NCI-H1105 (cell line): ENCODE measurements around the gene EMC8.
"Not testable (repeated sequence)": the region's sequence is repeated elsewhere in the genome, so short reads cannot be mapped to it uniquely, and the experiment has no call there.

Source experiments
- DNase-seq: peaks from one replicate; lab custom pipeline; 2025; lab: John Stamatoyannopoulos, UW

The EMC8 gene

DNA sequence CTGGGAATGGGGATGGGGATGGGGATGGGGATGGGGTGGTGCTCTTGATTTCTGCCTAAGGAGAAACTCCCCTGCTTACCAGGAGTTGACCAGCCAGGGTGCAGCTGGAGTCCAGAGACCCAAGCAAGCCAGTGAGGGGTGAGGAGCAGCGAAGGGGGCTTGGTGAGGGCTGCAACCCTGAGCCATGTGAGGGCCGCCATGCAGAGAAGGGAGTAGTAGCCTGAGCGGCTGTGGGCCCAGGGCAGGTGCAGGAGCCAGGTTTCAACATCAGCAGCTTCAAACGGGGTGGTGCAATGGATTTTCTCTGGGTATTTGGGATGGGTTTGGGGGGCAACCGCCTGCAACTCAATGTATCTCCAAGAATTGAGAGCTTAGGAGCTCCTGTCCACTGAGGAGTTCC lies 35.4 kb upstream of the EMC8 start:
- DNase-seq = no peak

DNA sequence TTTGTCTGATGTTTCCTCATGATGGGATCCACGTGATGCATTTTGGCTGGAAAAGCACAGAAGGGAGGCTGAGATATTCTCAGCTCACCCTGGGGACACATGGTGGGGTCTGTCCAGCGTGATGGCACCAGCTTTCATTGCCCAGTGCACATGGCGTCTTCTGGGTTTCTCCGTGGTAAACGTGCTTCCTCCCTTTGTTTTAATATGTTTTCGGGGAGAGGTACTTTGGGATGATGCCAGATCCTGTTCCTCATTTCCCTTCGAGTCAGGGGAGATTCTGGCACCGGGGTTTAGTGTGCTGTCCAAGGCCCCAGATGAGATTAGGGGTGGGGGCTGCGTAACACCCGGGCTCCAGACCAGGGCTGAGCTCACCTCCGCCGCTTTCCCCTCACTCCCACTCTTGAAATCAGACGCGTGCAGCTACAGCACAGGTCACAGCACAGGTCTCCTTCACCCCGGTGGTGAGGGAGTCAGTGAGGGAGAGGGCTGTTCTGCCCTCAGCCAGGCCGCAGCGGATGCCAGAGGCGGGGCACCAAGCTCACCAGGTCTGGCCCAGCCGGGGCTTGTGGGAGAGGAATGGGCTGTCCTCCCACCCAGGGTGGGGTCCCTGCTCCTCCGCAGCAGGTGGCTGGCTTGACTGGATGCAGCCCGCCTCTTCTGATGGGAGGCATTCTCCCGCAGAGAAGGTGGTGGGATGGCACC lies 34.0 kb upstream of the EMC8 start:
- no peak for DNase-seq

DNA sequence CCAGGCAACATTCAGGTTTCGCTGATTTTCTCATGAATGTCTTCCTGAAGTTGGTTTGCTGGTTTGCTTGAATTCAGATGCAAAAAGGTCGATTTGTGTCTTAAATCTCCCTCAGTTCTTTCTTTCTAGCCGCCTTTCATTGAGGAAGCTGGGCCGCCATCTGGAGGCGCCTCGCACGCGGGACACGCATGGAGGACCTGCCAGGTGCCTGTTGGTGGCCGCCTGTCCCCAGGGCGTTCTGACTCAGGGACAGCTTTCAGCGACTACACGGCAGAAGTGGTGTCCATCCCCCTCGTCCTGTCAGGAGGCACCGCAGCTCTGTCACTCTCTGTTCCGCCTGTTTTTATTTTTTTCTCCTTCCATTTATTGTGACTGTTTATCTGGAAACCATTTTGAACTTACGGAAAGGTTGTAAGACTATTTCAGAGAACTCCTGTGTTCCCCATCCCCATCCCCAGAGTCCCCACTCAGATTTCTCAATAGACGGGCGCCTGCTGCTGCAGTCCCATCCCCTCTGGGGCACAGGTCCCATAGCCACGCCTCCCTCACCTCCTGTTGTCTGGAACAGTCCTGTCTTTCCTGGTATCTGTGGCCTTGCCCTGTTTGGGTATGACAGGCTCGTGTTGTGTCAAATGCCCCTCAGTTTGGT lies 33.4 kb upstream of the EMC8 start:
- no peak for DNase-seq

DNA sequence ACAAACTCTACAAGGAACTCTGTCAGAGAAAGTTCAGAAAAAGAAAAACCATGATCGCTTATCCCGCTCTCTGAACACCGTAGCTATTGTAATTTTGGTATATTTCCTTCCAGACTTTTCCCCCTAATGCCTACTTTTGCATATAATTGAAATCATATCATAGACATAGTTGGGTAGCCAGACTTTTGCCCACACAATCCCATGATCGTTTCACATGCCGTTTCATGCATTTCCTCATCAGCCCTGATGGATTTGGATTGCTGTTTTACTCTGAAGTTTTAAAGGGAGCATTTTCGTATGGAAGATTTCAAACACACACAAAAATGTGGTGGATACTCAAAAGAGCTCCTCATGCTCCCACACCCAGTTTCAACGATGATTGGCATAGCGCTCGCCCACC lies 31.5 kb upstream of the EMC8 start:
- DNase-seq = no peak

DNA sequence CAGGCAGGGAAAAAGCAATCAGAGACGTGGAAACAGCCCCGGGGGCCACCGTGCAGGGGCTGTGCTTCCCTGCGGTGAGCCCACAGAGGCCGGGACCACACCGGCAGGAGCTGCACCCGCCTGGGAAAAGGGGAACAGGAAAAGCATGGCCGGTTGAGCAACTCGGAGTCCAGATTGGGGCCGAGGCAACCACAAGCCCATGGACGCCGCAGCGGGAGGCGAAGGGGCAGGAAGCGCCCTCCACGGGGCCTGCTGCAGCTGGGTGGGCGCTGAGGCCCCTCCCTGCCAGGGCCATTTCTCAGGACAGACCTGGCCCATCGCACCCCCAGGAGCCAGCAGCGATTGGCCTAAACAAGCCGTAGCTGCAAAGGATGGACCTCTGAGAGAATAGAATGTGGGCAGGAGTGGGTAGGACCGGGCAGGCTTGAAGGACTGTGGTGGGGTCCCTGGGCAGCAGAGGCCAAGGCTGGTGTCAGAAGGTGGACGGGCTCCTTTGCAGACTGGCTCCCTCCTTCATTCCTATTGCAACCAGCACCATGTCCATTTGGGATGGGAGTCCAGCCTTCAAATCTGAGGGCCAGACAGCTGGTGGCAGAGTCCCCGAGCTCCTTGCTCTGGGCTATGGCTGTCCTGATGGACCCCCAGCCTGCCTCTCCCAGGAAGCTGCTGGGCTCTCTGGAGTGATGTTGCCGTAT lies 30.6 kb upstream of the EMC8 start:
- DNase-seq = no peak

DNA sequence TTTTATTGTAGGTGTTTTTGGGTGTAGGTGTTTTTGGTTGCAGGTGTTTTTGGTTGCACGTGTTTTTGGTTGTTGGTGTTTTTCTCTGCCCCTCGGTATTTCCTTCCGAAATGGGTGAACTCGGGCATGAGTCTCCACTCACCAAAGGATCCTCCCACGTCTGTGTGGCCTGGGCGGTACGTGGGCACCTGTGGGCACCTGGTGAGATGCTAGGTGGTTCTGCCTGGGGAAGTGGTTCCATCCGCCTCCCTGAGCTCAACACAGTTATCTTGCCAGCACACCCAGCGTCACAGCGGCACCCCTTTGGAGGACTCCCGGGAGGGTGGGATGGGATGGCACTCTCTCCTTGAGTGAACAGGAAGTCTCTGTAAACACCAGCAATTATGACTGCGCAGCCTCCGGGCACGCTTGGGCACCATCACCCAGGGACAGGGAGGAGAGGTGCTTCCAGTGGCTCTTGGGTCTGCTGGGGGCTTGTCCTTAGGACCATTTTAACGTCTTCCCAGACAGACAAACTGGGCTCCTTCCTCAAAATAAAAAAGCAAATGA lies 29.9 kb upstream of the EMC8 start:
- DNase-seq = no peak

DNA sequence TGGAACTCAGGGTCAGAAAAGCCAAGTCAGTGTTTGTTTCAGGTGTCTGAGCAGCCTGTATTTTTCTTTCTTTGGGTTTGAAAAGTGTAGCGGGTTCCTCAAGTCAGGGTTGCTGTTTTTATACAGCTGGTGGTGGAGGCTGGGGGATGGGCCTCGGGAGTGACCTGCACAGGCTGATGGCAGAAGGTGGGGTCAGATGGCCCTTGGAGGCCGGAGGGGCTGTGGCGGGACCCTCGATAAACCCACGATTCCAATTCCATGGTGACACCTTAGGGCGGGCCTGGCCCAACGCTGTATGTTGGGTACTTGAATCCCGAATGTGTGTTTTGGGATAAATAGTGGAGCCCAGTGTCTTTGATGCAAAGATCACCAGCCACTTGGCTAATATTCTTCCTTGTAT lies 28.8 kb upstream of the EMC8 start:
- DNase-seq = no peak

DNA sequence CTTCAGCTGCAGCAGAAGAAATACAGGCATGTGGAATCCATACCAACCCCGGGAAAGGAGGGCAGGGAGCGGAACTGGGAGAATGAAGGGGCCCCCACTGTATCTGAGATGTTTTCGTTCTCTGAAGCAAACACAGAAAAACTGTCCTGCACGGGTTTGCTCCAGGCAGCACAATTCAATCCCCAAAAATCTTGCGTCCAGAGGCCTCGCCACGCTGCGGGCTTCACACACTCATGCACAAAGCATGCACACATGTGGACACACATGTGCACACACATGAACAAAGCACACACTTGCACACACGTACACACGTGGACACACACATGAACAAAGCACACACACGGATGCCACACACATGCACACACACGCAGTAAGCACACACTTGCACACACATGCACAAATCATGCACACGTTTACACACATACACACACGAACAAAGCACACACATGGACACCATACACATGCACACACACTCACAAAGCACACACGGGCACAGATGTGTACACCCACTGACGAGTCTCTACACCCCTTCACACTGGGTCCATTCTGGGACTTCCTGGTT lies 27.4 kb upstream of the EMC8 start:
- no peak for DNase-seq

DNA sequence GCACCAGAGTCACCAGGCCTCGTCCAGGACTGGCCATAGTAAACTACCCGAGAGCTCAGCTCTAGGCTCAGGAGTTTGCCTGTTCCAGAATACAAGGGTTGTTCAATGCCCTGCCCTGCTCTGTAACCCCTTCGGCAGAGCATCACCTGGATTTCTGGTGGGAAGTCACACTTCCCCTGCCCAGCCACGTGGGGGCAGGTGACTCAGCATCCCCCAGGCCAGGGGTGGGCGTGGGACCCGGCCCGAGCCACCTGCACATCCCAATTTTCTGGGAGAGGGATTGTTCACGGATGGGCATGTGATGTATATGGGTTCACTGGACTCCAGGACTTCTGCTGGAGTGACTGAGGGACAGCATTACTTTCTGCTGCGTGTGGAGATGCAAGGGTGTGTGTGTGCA lies 26.0 kb upstream of the EMC8 start:
- no peak for DNase-seq

DNA sequence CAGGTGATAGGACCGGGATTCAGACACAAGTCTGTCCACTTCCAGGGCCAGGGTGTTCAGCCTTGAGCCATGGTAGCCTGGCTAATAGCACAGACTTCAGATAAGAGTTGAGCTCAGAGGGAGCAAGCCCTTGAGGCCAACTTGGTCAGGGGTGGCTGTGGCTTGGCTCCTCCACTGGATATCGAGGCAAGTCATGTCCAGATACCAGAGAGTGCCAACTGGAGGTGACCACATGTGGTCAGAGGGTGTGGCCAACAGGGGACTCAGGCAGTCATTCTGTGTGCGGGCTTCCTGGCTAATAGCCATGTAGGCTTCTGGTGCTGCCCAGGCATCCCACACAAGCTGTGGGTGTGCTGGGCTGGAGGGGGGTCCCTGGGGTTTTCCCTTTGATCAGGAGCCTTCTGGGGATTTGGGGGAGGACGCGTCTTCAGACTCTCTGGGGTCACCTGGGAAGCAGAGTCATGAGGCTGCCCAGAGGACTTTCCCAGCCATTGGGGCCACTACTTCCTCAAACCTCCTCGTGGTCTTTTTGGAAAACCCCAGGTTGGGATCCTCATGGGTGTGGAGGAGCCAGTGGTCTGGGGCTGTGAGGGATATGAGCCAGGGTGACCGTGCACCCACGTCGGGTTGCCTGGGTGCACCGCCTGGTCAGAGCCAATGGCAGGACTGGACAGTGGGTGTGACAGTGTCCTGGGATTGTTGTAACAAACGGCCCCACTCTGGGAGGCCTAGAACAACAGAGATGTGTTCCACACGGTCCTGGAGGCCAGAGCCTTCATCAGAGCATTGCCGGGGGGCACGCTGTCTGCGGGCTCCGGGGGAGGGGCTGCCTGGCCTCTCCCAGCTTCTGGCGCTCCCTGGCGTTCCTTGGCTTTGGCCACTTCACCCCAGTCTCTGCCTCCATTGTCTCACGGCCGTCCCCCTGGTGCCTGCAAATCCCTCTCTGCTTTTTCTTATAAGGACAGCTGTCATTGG lies 25.1 kb upstream of the EMC8 start:
- no peak for DNase-seq

DNA sequence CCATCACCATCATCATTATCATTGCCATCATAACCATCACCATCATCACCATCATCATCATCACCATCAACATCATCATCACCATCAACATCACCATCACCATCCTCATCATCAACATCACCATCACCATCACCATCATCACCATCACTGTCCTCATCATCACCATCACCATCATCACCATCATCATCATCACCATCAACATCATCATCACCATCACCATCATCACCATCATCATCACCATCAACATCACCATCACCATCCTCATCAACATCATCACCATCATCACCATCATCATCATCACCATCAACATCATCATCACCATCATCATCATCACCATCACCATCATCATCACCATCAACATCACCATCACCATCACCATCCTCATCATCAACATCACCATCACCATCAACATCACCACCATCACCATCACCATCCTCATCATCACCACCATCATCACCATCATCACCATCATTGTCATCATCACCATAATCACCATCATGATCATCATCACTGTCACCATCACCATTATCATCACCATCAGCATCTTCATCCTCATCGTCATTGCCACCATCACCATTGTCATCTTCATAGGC lies 24.1 kb upstream of the EMC8 start:
- no peak for DNase-seq

DNA sequence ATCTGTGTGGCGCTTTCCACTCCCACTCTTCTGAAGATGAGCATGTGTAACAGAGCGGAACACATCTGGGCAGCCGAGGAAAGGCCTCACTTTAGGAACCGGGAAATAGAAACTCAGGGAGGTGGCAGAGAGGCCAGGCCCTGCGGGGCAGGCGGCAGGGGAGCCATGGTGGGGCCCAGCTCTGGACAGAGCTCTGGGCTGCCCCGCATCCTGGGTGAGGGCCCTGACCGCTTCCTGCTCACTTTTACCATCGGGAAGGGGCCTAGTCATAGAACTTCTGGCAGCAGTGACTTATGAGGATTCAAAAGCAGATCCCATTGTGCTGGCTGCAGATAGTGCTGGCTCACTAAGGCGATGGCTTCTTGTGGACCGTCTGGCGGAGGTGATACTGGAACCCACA lies 22.8 kb upstream of the EMC8 start:
- DNase-seq = no peak

DNA sequence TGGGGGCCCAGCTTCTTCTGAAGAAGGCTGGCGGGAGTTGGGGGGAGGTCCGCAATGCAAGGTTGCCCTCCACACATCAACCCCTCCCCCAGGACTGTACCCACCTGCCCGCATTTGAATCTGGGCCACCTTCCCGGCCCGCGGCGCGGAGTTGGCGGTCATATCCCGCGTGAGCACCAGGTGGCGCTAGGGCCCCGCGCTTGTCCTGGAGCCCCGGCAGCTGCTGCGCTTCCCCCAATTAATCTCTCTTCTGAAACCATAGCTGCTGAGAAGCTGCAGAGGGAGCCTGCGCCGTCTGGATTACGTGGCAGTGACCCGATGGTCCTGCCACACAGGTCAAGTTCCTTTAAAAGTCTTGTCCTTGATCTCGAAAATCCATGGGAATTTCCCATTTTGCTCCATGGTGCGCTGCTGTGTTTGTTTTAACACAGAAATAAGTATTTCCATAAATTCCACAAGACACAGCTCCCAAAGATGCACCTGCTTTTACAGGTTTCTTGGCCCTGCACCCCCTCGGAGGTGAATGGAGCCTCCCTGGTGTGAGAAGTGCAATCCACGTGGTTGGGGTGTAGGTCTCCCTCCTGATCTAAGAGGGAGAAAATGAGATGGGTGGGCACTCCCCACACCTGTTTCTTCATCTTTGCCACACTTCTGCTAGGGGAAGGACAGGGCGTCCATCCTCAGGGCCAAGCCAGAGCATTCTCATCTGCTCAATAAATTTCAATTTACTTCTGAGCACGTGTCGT lies 22.2 kb upstream of the EMC8 start:
- DNase-seq = peak; percentile 54

DNA sequence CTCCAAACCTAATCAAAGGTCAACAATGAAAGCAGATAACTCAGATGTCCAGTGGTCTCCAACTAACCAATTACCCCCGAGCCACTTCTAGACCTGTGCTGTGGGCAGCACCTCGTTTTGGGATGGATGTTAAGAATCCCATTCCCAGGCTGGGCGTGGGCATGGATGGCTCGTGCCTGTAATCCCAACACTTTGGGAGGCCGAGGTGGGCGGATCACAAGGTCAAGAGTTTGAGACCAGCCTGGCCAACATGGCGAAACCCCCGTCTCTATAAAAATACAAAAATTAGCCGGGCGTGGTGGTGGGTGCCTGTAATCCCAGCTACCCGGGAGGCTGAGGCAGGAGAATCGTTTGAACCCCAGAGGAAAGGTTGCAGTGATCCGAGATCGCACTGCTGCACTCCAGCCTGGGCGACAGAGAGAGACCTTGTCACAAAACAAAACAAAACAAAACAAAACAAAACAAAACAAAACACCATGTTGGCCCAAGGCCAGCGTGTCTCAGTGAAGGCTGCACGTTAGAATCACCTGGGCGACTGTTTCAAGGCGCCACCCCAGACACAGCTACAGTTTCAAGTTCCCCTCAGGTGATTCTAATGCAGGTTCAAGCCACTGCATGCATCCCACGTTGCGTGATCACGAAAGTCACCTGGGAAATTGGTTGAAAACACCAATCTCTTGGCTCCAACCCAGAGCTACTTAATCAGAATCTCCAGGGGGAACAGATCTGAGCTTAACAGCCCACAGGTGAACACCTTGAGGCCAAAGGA lies 21.4 kb upstream of the EMC8 start:
- peak; percentile 28 for DNase-seq

DNA sequence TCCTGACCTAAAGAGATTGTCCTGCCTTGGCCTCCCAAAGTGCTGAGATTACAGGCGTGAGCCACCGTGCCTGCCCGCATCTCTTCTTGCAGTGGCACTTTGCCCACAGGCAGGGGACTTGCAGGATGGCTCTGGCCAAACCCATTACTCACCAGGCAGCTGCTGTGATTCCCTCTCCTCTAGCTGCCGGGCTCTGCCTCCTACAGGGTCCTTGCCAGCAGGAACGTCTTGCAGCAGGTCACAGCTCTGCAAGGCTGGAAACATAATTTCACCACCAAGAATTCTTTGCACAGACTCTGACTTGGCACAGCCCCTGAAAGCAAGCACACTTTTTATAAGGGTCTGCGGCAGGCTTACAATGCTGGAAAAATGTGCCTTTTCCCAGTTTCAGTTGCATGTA lies 20.4 kb upstream of the EMC8 start:
- DNase-seq = no peak

DNA sequence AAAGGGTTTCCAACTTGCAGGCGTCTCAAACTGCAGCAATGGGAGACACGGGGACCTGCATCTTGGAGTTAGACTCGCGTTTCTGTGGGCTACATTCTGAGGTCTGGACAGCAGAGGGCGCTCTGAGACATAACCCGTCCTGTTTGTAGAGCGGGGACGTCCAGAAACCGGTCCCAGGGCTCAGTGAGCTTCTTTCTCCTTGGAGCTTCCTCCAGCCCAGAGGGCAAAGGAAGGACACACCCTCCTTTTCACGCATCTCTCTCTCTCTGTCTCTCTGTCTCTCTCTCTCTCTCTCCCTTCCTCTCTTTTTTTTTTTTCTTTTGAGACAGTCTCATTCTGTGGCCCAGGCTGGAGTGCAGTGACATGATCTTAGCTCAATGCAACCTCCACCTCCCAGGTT lies 19.9 kb upstream of the EMC8 start:
- peak; percentile 30 for DNase-seq

DNA sequence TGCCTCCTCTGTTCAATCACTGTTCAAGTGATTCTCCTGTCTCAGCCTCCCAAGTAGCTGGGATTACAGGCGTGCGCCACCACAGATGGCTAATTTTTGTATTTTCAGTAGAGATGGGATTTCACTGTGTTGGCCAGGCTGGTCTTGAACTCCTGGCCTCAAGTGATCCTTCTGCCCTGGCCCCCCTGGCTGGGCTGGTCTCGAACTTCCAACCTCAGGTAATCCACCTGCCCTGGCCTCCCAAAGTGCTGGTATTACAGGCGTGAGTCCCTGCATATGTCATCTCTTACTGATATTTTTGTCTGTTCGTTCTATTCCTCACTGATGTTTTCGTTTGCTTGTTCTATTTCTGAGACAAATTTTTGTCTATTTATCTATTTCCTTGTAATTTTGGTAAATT lies 17.9 kb upstream of the EMC8 start:
- DNase-seq = not testable (repeated sequence)

DNA sequence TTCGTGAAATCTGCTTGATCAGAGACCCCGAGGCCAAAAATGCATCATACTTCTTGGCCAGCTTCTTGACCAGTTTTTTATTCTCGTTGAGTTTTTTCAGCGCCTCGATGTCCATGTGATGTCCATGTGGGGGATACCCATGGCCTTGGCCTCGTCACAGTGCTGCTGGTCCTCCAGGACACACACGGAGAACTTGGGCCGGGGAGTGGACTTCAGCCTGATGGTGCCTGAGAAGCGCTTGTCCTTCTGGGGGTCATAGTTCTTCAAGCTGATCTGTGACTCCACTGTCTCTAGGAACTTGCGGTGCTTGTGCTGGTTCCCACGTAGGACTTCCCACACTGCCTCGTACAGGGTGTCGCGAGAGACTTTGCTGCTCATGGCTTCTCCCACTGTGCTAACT lies 16.8 kb upstream of the EMC8 start:
- no peak for DNase-seq

DNA sequence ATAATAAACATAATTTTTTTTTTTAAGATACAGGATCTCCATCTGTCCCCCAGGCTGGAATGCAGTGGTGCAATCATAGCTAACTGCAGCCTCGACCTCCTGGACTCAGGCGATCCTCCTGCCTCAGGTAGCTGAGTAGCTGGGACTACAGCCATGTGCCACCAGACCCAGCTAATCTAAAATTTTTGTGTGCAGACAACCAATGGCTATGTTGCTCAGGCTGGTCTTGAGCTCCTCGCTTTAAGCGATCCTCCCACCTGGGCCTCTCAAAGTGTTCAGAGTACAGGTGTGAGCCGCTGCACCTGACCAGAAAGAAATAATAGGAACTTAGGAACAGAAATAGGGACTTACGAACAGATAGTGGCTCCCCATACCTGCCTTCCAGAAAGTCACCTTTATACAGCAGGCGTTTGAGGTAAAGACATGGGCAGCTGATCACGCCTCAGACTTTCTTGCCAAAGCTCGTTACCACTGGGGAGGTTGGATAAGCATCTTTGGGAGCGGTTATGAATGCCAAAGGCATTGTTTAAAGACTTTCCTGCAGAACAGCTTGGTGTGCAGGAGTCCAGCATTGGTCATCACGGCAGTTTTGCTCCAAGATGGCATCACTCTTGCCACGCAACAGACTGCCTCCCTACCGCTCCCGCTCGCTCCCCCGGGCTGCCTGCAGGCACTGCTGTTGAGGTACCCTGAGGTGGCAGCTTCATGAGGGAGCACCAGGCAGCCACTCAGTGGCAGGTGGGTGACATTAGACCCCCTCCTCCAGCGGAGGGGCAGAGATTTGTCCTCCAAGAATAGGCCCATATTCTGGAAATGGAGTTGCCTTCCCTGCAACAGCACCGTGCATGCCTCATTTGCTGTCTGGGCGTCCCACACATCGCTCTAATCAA lies 13.7 kb upstream of the EMC8 start:
- no peak for DNase-seq
